Brain microvascular endothelial cell (primary cell): ENCODE results near the gene TMEM184A.

Experiments used
- DNase-seq: peaks from one replicate; pipeline ENCODE4 v3.0.0-alpha.2; 2020
- H3K27ac ChIP-seq: fragments of 250-450 bp; sonication (Bioruptor Pico); 2 replicates; pipeline ENCODE4 v1.5.1; 2020; ENCODE audit warnings: mild to moderate bottlenecking, moderate library complexity
- H3K27me3 ChIP-seq: fragments of 250-450 bp; sonication (Bioruptor Pico); replicated peaks from 2 replicates; pipeline ENCODE4 v1.5.1; 2020; ENCODE audit warnings: mild to moderate bottlenecking
- H3K36me3 ChIP-seq: fragments of 250-450 bp; sonication (Bioruptor Pico); replicated peaks from 2 replicates; pipeline ENCODE4 v1.5.1; 2020; ENCODE audit warnings: mild to moderate bottlenecking
- H3K4me3 ChIP-seq: 2 replicates; pipeline ENCODE4 v1.5.1; 2011; ENCODE audit warnings: low read depth, mild to moderate bottlenecking, control low read depth, low read length, moderate library complexity
- CTCF ChIP-seq: IDR thresholded peaks from 2 replicates; pipeline ENCODE4 v1.5.1; 2011; ENCODE audit warnings: low read depth, mild to moderate bottlenecking, moderate library complexity, low read length, control low read depth, inconsistent platforms; ENCODE audit errors: missing control alignments
- in situ Hi-C: cut with HindIII; loops from 2 replicates; pipeline ENCODE4 v1.10.0; 2017; ENCODE audit warnings: low sequenced_read_pairs, low pct_ligation_motif_present

Gene TMEM184A

DNA sequence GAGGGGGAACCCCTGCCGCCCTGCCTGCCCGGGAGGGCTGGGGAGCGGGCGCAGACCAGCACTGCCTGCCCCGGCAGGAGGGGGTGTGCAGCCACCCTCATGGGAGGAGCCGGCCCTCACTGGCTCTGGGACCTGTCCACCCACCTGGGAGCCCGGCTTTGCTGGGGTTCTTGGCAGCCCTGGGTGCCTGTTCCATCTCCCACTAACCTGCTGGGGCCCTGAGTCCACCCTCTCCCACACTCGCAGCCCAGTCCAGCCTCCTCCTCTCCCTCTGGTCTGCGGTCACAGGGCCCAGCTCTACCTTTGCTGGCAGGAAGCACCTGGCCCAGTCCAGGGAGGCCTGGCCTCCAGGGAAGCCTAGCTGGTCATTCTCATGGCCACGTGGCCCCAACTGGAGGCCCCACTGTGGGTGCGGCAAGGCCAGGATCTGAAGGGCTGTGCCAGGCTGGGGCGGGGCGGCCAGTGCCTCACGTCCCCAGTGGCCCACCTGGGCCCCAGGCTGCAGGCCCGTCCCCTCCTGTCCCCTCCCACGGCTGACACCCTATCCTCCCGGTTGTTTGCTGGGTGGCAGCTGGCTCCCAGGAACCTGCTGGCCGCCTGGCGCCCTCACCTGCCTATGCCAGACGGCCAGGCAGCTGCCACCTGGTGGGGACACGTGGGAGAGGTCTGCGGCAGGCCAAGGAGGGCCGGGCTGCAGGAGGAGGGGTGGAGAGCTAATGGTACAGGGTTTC lies at the start of gene TMEM184A:
Gene TMEM184A, minus strand, starts transcription at position 393 of the 731 bp plus-strand sequence. CDS start 721 bp downstream, outside the sequence.
- Histone ChIP-seq H3K4me3 (no peak within 1 kb of the TSS), H3K36me3 (no peaks in the 10 kb centered on the region), H3K27me3 (no peaks in the 10 kb centered on the region), H3K27ac (no peak within 1 kb of the TSS)
- no peak for DNase-seq
- in situ Hi-C loops = no loop called here
- TF ChIP-seq CTCF = peak; percentile 63

- no peak for DNase-seq
- Histone ChIP-seq H3K27ac (no peak overlapping the region), H3K36me3 (no peaks in the 10 kb centered on the region), H3K4me3 (no peak overlapping the region), H3K27me3 (peaks cover 2% of the 10 kb centered on the region)
- in situ Hi-C loops = no loop called here
- no peak for TF ChIP-seq CTCF
Observed at GRCh38 chr7:1604383-1604782, 48.4 kb upstream of the TMEM184A start.

DNA sequence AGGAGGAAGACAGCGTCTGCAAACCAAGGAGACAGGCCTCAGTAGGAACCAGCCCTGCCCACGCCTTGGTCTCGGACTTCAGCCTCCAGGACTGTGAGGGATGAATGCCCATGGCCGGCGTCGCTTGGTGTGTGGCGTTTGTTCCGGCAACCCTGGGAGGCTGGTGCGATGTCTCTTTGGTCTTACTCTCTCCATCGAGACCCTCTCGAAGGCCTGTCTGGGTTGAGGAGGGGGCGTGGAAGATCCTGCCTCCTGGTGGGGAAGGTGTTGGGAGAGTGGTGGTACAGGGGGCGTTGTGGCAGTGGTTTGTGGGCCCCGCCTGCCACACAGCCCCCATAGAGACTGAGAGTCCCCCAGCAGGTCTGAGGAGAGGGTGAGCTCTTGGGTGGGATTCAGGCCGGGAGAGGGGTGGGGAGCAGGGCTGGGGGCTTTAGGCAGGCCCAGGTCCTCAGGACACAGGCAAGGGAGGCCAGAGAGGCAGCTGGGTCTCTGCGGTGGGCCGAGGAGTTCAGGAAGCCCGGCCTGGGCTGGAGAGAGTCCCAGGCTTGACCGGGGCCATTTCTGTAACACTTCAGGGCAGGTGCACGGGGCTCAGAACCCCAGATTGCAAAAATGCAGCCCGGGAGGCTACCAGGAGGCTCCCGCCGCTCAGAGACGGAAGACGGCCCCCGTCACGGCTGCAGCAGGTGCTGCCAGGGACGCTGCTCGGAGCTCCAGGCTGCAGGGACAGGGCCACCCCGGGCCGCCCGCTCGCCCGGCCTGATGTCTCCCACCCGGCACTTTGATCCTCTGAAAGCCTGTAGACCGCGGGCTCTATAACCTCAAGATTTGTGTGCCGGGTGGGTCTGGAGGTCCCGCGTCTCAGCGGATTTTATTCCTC lies 47.6 kb upstream of the TMEM184A start:
- Histone ChIP-seq H3K36me3 (no peaks in the 10 kb centered on the region), H3K27ac (no peak overlapping the region), H3K27me3 (peaks cover 2% of the 10 kb centered on the region), H3K4me3 (no peak overlapping the region)
- in situ Hi-C loops = no loop called here
- TF ChIP-seq CTCF = no peak
- no peak for DNase-seq

DNA sequence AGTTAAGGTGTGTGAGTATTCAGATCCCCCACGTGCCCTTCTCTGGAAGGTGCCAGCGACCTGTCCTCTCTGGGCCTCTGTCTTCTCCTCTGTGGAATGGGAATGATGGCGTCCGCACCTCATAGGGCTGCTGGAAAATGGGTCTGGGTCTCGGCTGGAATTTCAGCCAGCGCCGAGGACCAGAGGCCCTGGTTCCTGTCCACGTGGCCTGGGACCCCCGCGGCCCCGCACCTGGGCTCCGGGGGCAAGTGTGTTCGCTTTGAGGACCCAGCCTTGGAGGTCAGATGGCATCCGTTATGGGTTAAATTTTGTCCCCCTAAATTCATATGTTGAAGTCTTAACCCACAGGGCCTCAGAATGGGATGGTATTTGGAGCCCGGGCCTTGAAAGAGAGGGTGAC lies 46.4 kb upstream of the TMEM184A start:
- no peak for TF ChIP-seq CTCF

DNA sequence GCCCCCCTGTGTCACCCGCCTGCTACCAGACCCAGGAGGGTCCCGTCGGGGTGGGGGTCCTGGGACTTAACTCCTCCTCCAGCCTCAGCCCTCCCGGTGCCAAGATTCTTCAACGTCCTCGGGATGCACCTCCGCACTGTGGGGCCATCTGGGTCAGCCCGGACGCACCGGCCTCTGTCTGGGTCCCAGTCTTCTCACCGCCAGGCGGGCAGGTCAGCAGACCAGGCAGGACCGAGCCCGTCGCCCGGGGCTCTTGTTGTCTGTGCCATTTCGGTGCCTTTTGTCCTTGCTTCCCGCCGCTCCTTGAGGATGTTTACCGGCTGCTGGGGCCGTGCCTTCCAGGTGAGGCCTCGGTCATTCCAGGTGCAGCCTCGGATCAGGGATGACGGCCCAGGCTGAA lies 46.0 kb upstream of the TMEM184A start:
- H3K4me3 ChIP-seq = no peak overlapping the region
- no peak for TF ChIP-seq CTCF
- H3K36me3 ChIP-seq = no peaks in the 10 kb centered on the region
- DNase-seq = no peak
- in situ Hi-C loops = no loop called here
- H3K27ac ChIP-seq = no peak overlapping the region
- peaks cover 2% of the 10 kb centered on the region for H3K27me3 ChIP-seq

More for the DNA sequence above, 46.4 kb upstream of the TMEM184A start:
- peaks cover 2% of the 10 kb centered on the region for H3K27me3 ChIP-seq
- in situ Hi-C loops = no loop called here
- no peak for DNase-seq
- no peak overlapping the region for H3K27ac ChIP-seq
- no peak overlapping the region for H3K4me3 ChIP-seq
- H3K36me3 ChIP-seq = no peaks in the 10 kb centered on the region
